ENCODE data around the gene NXN.

- TF ChIP-seq CTCF (IDR thresholded peaks at IDR 0.05) (no peak), POLR2AphosphoS5 (IDR thresholded peaks at IDR 0.05) (no peak), POLR2A (IDR thresholded peaks at IDR 0.05) (no peak)
Observed at GRCh38 chr17:968812-969730, 10.5 kb downstream of the NXN start.
